Esophagus (tissue), 2 donors: ENCODE data around the gene PNMA6E. TPM values are rescaled to one million over a fixed set of nuclear protein-coding genes. Genes with fewer than 3 reads are reported as not detected.

Experiments used
- H3K27ac ChIP-seq, 2 donors: one replicate each; pipeline ENCODE4 v1.5.1; 2013; ENCODE audit warnings: low read depth in 2 of 2, mild to moderate bottlenecking in 2 of 2, inconsistent platforms in 1 of 2, low read length in 1 of 2, moderate library complexity in 1 of 2
- H3K27me3 ChIP-seq, 2 donors: one replicate each; pipeline ENCODE4 v1.6.1; 2013; ENCODE audit warnings: low read length in 2 of 2, control low read depth in 1 of 2, mild to moderate bottlenecking in 1 of 2; ENCODE audit not compliant: insufficient read depth in 2 of 2, control insufficient read depth in 1 of 2
- H3K36me3 ChIP-seq, 2 donors: one replicate each; pipeline ENCODE4 v1.6.1; 2013; ENCODE audit warnings: low read length in 1 of 2; ENCODE audit not compliant: control insufficient read depth in 2 of 2, insufficient read depth in 2 of 2
- H3K4me1 ChIP-seq, 2 donors: one replicate each; pipeline ENCODE4 v1.6.1; 2013; ENCODE audit warnings: low read length in 1 of 2; ENCODE audit not compliant: control insufficient read depth in 2 of 2, insufficient read depth in 2 of 2
- H3K4me3 ChIP-seq, 2 donors: one replicate each; pipeline ENCODE4 v1.5.1; 2013; ENCODE audit warnings: low read length in 2 of 2, mild to moderate bottlenecking in 2 of 2, low read depth in 1 of 2, moderate library complexity in 1 of 2
- H3K9me3 ChIP-seq, 2 donors: one replicate each; pipeline ENCODE4 v1.6.1; 2013; ENCODE audit warnings: mild to moderate bottlenecking in 2 of 2, low read depth in 1 of 2, low read length in 1 of 2, moderate library complexity in 1 of 2; ENCODE audit not compliant: control insufficient read depth in 2 of 2, insufficient read depth in 1 of 2
- WGBS, 2 donors: extraction: QIAGEN DNeasy Blood & Tissue Kit; methylation state at CpG; one replicate each; pipeline ENCODE4 v1.1.7; 2013; 5-methylcytosine and 5-hydroxymethylcytosine counted together
- polyA plus RNA-seq, 2 donors: library from polyadenylated mRNA; stranded (reverse); fragments of 200-250 nt; gene quantifications; one replicate each; pipeline ENCODE4 v1.2.3, GENCODE V29; 2013
- donor health status: healthy with polysubstance abuse.
- donor health status: Bipolar disorder and iron deficiency.

The PNMA6E gene
- polyA plus RNA-seq, 2 donors, result not detected

DNA sequence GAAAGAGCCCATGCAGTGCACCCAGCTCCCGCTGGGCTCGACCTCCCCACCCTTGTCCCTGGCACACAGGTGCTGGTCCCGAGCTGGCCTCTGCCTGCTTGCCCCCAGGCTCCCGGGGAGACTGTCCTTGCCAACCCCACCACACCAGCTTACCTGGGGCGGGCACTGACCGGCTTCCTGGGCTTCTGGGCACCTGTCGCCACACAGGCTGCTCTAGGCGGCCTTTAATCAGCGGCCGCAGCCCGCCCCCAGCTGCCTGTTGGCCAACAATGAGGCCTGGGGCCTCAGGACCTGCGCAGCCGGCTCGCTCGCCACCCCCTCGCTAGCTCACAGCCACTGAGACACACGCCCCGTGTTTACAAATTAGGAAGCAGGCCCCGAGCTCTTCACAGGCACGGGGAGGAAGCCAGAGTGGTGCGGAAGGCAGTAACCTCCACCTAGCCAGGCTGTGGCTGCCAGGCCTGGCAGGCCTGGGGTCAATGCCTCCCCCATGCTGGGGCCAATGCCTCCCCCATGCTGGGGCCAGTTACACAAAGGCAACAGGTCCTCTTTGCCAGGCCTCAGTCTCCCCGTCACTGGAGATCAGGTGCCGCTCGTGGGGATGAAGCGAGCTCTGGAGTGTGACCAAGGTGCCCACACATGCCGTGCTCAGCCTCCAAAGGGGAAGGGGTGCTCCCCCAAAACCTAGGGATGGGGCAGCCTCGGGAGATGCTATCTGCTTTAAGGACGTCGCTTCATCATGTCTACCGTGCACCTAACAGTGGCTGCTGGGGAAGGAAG is 44.9 kb upstream of the PNMA6E start, which contains the start of gene TREX2:
TSS of gene TREX2 (minus strand) at position 201 of the 780 bp plus-strand sequence. CDS start 626 bp downstream, outside the sequence.
- Histone ChIP-seq H3K27ac (no peak within 1 kb of the TSS), H3K27me3 (no peaks in the 10 kb centered on the region), H3K4me3 (no peak within 1 kb of the TSS), H3K36me3 (no peaks in the 10 kb centered on the region), H3K9me3 (no peaks in the 10 kb centered on the region), H3K4me1 (peaks cover 0 to 5% of the 10 kb centered on the region in 2 donors)
- WGBS, 2 donors, result 73 to 74% methylated on average over 28 to 30 of the region's 30 CpGs

GRCh38 chrX:153445106-153445855 is 44.1 kb upstream of the PNMA6E start:
- 80 to 86% methylated on average over 33 to 35 of the region's 35 CpGs for WGBS, 2 donors
- Histone ChIP-seq H3K4me3 (no peak overlapping the region), H3K9me3 (no peaks in the 10 kb centered on the region), H3K36me3 (no peaks in the 10 kb centered on the region), H3K27me3 (no peaks in the 10 kb centered on the region), H3K4me1 (peaks cover 0 to 5% of the 10 kb centered on the region in 2 donors), H3K27ac (no peak overlapping the region)

DNA sequence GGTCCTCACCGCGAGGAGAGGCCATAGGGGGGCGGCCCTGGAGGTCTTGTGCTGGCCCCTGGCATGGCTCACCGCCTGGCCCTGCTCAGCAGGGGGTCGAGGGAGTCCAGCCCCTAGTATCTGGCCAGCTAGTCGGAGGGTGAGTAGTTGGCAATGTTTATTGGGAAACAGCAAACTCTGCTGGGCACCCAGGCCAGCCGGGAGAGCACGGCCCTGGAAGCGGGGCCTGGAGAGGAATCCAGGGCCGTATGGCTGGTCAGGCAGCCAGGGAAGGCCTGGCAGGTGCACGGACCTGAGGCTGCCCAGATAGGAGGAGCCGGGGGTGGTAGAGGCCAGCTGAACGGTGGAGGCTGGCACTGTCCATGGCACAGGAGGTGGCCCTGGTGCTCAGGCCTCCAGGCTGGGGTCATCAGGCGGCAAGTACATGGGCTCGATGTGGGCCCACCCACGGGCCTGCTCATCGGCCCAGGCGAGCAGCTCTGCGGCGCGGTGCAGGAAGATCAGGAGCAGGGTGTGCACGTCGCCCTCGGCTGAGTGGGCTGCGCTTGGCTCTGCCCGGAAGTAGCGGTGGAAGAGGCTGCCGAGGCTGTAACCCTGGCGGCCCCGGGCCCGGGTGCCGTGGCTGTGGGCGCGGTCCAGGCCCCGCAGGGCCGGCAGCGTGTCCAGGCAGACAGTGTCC is 43.3 kb upstream of the PNMA6E start:
- WGBS, 2 donors, result 87 to 89% methylated on average over 32 to 37 of the region's 37 CpGs
- no peak overlapping the region for H3K27ac ChIP-seq

GRCh38 chrX:153443476-153444332 is 42.6 kb upstream of the PNMA6E start:
- Histone ChIP-seq H3K36me3 (no peaks in the 10 kb centered on the region), H3K4me3 (no peak overlapping the region), H3K4me1 (peaks cover 0 to 5% of the 10 kb centered on the region in 2 donors), H3K27ac (no peak overlapping the region), H3K9me3 (no peaks in the 10 kb centered on the region), H3K27me3 (no peaks in the 10 kb centered on the region)
- WGBS, 2 donors, result 82 to 83% methylated on average over 25 of the region's 25 CpGs

More for the DNA sequence above, 43.3 kb upstream of the PNMA6E start:
- H3K36me3 ChIP-seq, result no peaks in the 10 kb centered on the region
- peaks cover 0 to 5% of the 10 kb centered on the region in 2 donors for H3K4me1 ChIP-seq
- no peak overlapping the region for H3K4me3 ChIP-seq
- no peaks in the 10 kb centered on the region for H3K27me3 ChIP-seq
- H3K9me3 ChIP-seq, result no peaks in the 10 kb centered on the region

GRCh38 chrX:153442463-153442862 is 41.3 kb upstream of the PNMA6E start:
- Histone ChIP-seq H3K4me1 (peaks cover 0 to 5% of the 10 kb centered on the region in 2 donors), H3K4me3 (no peak overlapping the region), H3K36me3 (no peaks in the 10 kb centered on the region), H3K9me3 (no peaks in the 10 kb centered on the region), H3K27ac (no peak overlapping the region), H3K27me3 (no peaks in the 10 kb centered on the region)
- 77 to 82% methylated on average over 5 of the region's 5 CpGs for WGBS, 2 donors

GRCh38 chrX:153441981-153442380 is 40.8 kb upstream of the PNMA6E start:
- Histone ChIP-seq H3K27ac (no peak overlapping the region), H3K9me3 (no peaks in the 10 kb centered on the region), H3K27me3 (peaks cover 0 to 2% of the 10 kb centered on the region in 2 donors), H3K36me3 (no peaks in the 10 kb centered on the region), H3K4me1 (peaks cover 0 to 5% of the 10 kb centered on the region in 2 donors), H3K4me3 (no peak overlapping the region)
- 45 to 64% methylated on average over 9 of the region's 9 CpGs for WGBS, 2 donors

DNA sequence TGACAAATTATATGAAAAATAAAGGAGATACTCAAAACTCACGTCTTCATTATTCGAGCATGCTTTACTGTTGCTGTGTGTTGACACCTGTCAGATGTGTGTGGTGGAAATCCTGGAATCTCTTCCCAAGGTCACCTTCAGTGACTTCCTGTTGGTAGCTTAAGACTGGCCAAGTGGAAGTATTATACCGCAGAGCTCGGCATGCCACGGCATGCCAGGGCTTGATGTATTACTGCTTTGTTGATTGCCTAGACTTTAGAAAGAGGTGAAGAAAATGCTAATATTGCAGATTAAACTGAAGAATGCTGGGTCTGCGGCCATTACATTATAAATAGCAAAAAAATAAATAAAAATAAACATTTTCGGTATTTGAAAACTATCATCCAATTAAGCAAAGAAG is 40.1 kb upstream of the PNMA6E start:
- no peaks in the 10 kb centered on the region for H3K36me3 ChIP-seq
- 42 to 64% methylated on average over 7 of the region's 7 CpGs for WGBS, 2 donors
- no peak overlapping the region for H3K27ac ChIP-seq
- no peaks in the 10 kb centered on the region for H3K9me3 ChIP-seq
- peaks cover 0 to 3% of the 10 kb centered on the region in 2 donors for H3K27me3 ChIP-seq
- H3K4me1 ChIP-seq, result peaks cover 0 to 2% of the 10 kb centered on the region in 2 donors
- no peak overlapping the region for H3K4me3 ChIP-seq

GRCh38 chrX:153440556-153441135 is 39.5 kb upstream of the PNMA6E start:
- H3K9me3 ChIP-seq, result no peaks in the 10 kb centered on the region
- no peaks in the 10 kb centered on the region for H3K4me1 ChIP-seq
- 65 to 71% methylated on average over 13 of the region's 13 CpGs for WGBS, 2 donors
- H3K36me3 ChIP-seq, result no peaks in the 10 kb centered on the region
- H3K27me3 ChIP-seq, result peaks cover 0 to 3% of the 10 kb centered on the region in 2 donors
- no peak overlapping the region for H3K27ac ChIP-seq
- no peak overlapping the region for H3K4me3 ChIP-seq
